ENCODE data around the gene SMC1A. TPM values are rescaled to one million over a fixed set of nuclear protein-coding genes. Genes with fewer than 3 reads are reported as not detected.

SMC1A gene
- total and polyA plus RNA-seq, 2 of the 8 experiments (the other 6 are each of a cell fraction or from before 2014, with no cell fraction given): 22.2 to 98.1 TPM

DNA sequence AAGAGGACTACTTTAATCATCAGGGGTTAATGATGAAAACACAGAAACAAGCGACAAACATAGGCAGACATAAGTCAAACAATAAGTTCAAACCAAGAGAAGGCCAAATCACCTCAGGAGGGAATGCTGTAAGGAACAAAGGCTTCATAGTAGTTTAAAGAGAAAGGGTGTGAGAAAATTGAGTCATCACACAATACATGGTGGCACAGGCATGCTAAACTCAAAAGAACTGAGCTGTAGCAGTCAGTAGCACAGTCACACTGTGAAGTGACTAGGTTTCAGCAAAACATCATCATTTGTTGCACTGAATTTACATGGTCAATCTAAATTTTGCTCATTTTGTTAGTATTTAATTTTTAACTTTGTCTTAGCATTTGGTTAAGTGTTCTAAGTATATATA is 24.2 kb downstream of the SMC1A start:
- Histone ChIP-seq H4K8ac (ENCODE audit: extremely low read depth, insufficient read depth, low read length) (no peak overlapping the region), H3K79me2 (ENCODE audit: control insufficient read depth in 1 of 2, insufficient read depth in 2 of 2, low read length in 2 of 2) (no peaks in the 10 kb centered on the region), H4K20me1 (replicated peaks in 1 of 2; ENCODE audit: control insufficient read depth in 1 of 2, insufficient read depth in 2 of 2, low read length in 2 of 2) (no peaks in the 10 kb centered on the region), H2BK12ac (ENCODE audit: low read depth, low read length) (no peak overlapping the region), H2AK5ac (ENCODE audit: low read depth, low read length) (no peak overlapping the region), H3K79me1 (ENCODE audit: low read depth, low read length) (no peaks in the 10 kb centered on the region), H2AFZ (ENCODE audit: low read length) (no peak overlapping the region), H3K18ac (ENCODE audit: extremely low read depth, low read length) (no peak overlapping the region), H3K36me3 (ENCODE audit: control insufficient read depth in 2 of 4, insufficient read depth in 4 of 4, low read length in 3 of 4) (peaks cover 5 to 47% (median 23%) of the 10 kb centered on the region in 4 experiments; a peak in 7 of 8 replicates), H4K5ac (ENCODE audit: insufficient read length, low read depth, low read length) (no peak overlapping the region), H3K4ac (replicated peaks; ENCODE audit: insufficient read length, low read depth, low read length) (no peak overlapping the region), H3K27ac (ENCODE audit: low read depth, low read length) (no peak overlapping the region), H3K23ac (ENCODE audit: insufficient read length) (no peak overlapping the region), H2BK15ac (ENCODE audit: low read length) (no peak overlapping the region), H3K23me2 (ENCODE audit: low read depth, low read length) (no peaks in the 10 kb centered on the region), H3K9me3 (ENCODE audit: insufficient read depth in 2 of 2, low read depth in 1 of 2, low read length in 1 of 2) (no peaks in the 10 kb centered on the region), H2BK20ac (ENCODE audit: low read length) (no peak overlapping the region), H2BK5ac (ENCODE audit: low read depth, low read length) (no peak overlapping the region), H2BK120ac (replicated peaks; ENCODE audit: low read depth, low read length) (no peak overlapping the region), H4K91ac (replicated peaks; ENCODE audit: insufficient read length, low read length) (no peak overlapping the region), H3K4me3 (ENCODE audit: extremely low read depth in 1 of 4, insufficient read depth in 2 of 4, low read depth in 3 of 4, low read length in 4 of 4) (no peak overlapping the region), H3K4me2 (ENCODE audit: insufficient read depth in 1 of 2, low read depth in 2 of 2, low read length in 2 of 2) (no peak overlapping the region), H3K9ac (replicated peaks in 1 of 4; ENCODE audit: extremely low read depth in 1 of 4, low read depth in 3 of 4, low read length in 3 of 4) (no peak overlapping the region), H3K27me3 (replicated peaks in 1 of 4; ENCODE audit: control insufficient read depth in 3 of 4, extremely low read depth in 1 of 4, insufficient read depth in 3 of 4, low read length in 3 of 4) (no peaks in the 10 kb centered on the region), H3K14ac (ENCODE audit: insufficient read length) (no peak overlapping the region), H3K56ac (replicated peaks; ENCODE audit: insufficient read length, low read depth, low read length) (no peak overlapping the region), H3K4me1 (replicated peaks in 1 of 4; ENCODE audit: control insufficient read depth in 3 of 4, insufficient read depth in 4 of 4, low read length in 3 of 4) (no peaks in the 10 kb centered on the region)
- DNase-seq (ENCODE audit: low read depth in 1 of 2, low spot score in 2 of 2): no peak
- no peak for TF ChIP-seq POLR2AphosphoS5 (IDR thresholded peaks at IDR 0.05; ENCODE audit: low read depth, low read length)
- no peak for TF ChIP-seq BACH1 (IDR thresholded peaks at IDR 0.05; ENCODE audit: low read length)
- TF ChIP-seq TEAD4 (IDR thresholded peaks at IDR 0.05; ENCODE audit: low read depth, low read length): no peak
- no peak for TF ChIP-seq ZNF274 (IDR thresholded peaks at IDR 0.05; ENCODE audit: borderline replicate concordance, extremely low read depth, low read length)
- no peak for TF ChIP-seq MAFK (IDR thresholded peaks at IDR 0.05; ENCODE audit: low read depth, low read length)
- TF ChIP-seq HDAC6 (IDR thresholded peaks at IDR 0.05; ENCODE audit: low read depth, low read length): no peak
- no peak for TF ChIP-seq JUN (IDR thresholded peaks at IDR 0.05; ENCODE audit: low read depth, low read length)
- TF ChIP-seq RNF2 (IDR thresholded peaks at IDR 0.05; ENCODE audit: borderline replicate concordance, low read depth, low read length, missing control alignments, poor library complexity, severe bottlenecking): no peak
- TF ChIP-seq SP2 (IDR thresholded peaks at IDR 0.05; ENCODE audit: low read length): no peak
- no peak for TF ChIP-seq SIRT6 (IDR thresholded peaks at IDR 0.05; ENCODE audit: low read length)
- TF ChIP-seq, protein P1, sequence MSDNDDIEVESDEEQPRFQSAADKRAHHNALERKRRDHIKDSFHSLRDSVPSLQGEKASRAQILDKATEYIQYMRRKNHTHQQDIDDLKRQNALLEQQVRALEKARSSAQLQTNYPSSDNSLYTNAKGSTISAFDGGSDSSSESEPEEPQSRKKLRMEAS (IDR thresholded peaks at IDR 0.05): no peak
- no peak for TF ChIP-seq FOSL1 (IDR thresholded peaks at IDR 0.05; ENCODE audit: insufficient read depth, low read depth, low read length)
- TF ChIP-seq RAD21 (IDR thresholded peaks at IDR 0.05 in 1 of 2, conservative IDR thresholded peaks at IDR 0.05 in 1 of 2; ENCODE audit: low read depth in 2 of 2, low read length in 2 of 2): no peak
- no peak for TF ChIP-seq SRF (IDR thresholded peaks at IDR 0.05; ENCODE audit: low read depth, low read length)
- no peak for FAIRE-seq
- ChIA-PET CTCF (ENCODE audit: partially characterized antibody) (no interaction called here), POLR2A (ENCODE audit: partially characterized antibody) (interaction anchor here (1.8 kb wide), 1 partner anchor 24 kb away, joined by 5 read pairs; the partner anchor contains the start of genes RIBC1 and SMC1A)
- 86% methylated on average over 1 of the region's 1 CpG; no CpG with 5 or more reads in 1 of the 2 experiments for WGBS, 2 experiments (ENCODE audit: extremely low coverage in 1 of 2, insufficient coverage in 1 of 2, insufficient read length in 1 of 2, insufficient replicate concordance in 2 of 2, low coverage in 1 of 2, low lambda C conversion rate in 2 of 2, missing lambda C conversion rate in 1 of 2)
